Neural progenitor cell (in vitro differentiated cells): ENCODE results near the gene SMOC2. TPM values are rescaled to one million over a fixed set of nuclear protein-coding genes. Genes with fewer than 3 reads are reported as not detected.

Experiments used
- DNase-seq: peaks from one replicate; pipeline ENCODE4 v3.0.0-alpha.2; 2016; ENCODE audit warnings: low spot score
- H2AFZ ChIP-seq: fragments of 200-600 bp; sonication (generic); replicated peaks from 2 replicates; pipeline ENCODE4 v1.6.1; 2016; ENCODE audit warnings: antibody characterized with exemption
- H3F3A ChIP-seq: fragments of 200-600 bp; sonication (generic); 2 replicates; pipeline ENCODE4 v1.6.1; 2016; ENCODE audit warnings: antibody characterized with exemption, low read depth
- H3K27ac ChIP-seq: fragments of 200-600 bp; sonication (generic); 2 replicates; pipeline ENCODE4 v1.5.1; 2016; ENCODE audit warnings: mild to moderate bottlenecking
- H3K27me3 ChIP-seq: fragments of 200-600 bp; sonication (generic); 2 replicates; pipeline ENCODE4 v1.6.1; 2016; ENCODE audit warnings: mild to moderate bottlenecking, moderate library complexity
- H3K36me3 ChIP-seq: fragments of 200-600 bp; sonication (generic); 2 replicates; pipeline ENCODE4 v1.5.1; 2016
- H3K4me1 ChIP-seq: fragments of 200-600 bp; sonication (generic); 2 replicates; pipeline ENCODE4 v1.6.1; 2016; ENCODE audit warnings: mixed run types
- H3K4me2 ChIP-seq: fragments of 200-600 bp; sonication (generic); 2 replicates; pipeline ENCODE4 v1.6.1; 2016
- H3K4me3 ChIP-seq: fragments of 200-600 bp; sonication (generic); 2 replicates; pipeline ENCODE4 v1.5.1; 2016
- H3K79me2 ChIP-seq: fragments of 200-600 bp; sonication (generic); 2 replicates; pipeline ENCODE4 v1.6.1; 2016; ENCODE audit warnings: low read depth
- H3K9ac ChIP-seq: fragments of 200-600 bp; sonication (generic); 2 replicates; pipeline ENCODE4 v1.6.1; 2016
- H3K9me3 ChIP-seq: fragments of 200-600 bp; sonication (generic); 2 replicates; pipeline ENCODE4 v1.5.1; 2016; ENCODE audit warnings: low read depth
- H4K20me1 ChIP-seq: fragments of 200-600 bp; sonication (generic); 2 replicates; pipeline ENCODE4 v1.6.1; 2016; ENCODE audit warnings: low read depth
- H3K27ac Mint-ChIP-seq: 3 replicates; pipeline ENCODE4 v1.8.0; 2021; ENCODE audit warnings: mixed read lengths
- H3K27me3 Mint-ChIP-seq: 2 replicates; pipeline ENCODE4 v1.8.0; 2022; ENCODE audit warnings: low read depth, mild to moderate bottlenecking, inconsistent platforms, moderate library complexity, mixed read lengths; ENCODE audit not compliant: insufficient read depth
- H3K36me3 Mint-ChIP-seq: 3 replicates; pipeline ENCODE4 v1.8.0; 2021; ENCODE audit warnings: mixed read lengths
- H3K4me1 Mint-ChIP-seq: 3 replicates; pipeline ENCODE4 v1.8.0; 2021; ENCODE audit warnings: mixed read lengths
- H3K4me3 Mint-ChIP-seq: 3 replicates; pipeline ENCODE4 v1.8.0; 2021; ENCODE audit warnings: mild to moderate bottlenecking, moderate library complexity, mixed read lengths
- H3K9me3 Mint-ChIP-seq: 3 replicates; pipeline ENCODE4 v1.8.0; 2020; ENCODE audit warnings: mixed read lengths
- EZH2 ChIP-seq: fragments of 200-600 bp; sonication (generic); IDR thresholded peaks from 2 replicates; pipeline ENCODE4 v1.6.1; 2017; ENCODE audit warnings: antibody characterized with exemption, mild to moderate bottlenecking, moderate library complexity
- EZH2phosphoT487 ChIP-seq: fragments of 200-600 bp; sonication (generic); IDR thresholded peaks from 2 replicates; pipeline ENCODE4 v1.6.1; 2017; ENCODE audit warnings: antibody characterized with exemption
- total RNA-seq: library from RNA; depleted of rRNA; stranded (reverse); fragments of >200 nt; gene quantifications from 2 replicates; pipeline ENCODE4 v1.2.3, GENCODE V29; 2015; ENCODE audit warnings: low replicate concordance
- TF ChIP-seq, protein P1 (sequence below): fragments of 200-600 bp; sonication (generic); IDR thresholded peaks from 2 replicates; pipeline ENCODE4 v1.5.1; 2017; ENCODE audit warnings: antibody characterized with exemption, mild to moderate bottlenecking

The SMOC2 gene
- total RNA-seq, 1 donor from 2014 or later, result 0.75 TPM

GRCh38 chr6:168560126-168560525 is 119.1 kb downstream of the SMOC2 start:
- Mint-ChIP-seq H3K36me3 (no peaks in the 10 kb centered on the region), H3K4me3 (no peak overlapping the region), H3K9me3 (peaks cover 6% of the 10 kb centered on the region), H3K27me3 (peaks cover 10% of the 10 kb centered on the region), H3K4me1 (peaks cover 10% of the 10 kb centered on the region), H3K27ac (no peak overlapping the region)
- no peaks in the 10 kb centered on the region for H3K4me1 ChIP-seq
- no peak for TF ChIP-seq EZH2
- no peaks in the 10 kb centered on the region for H3K36me3 ChIP-seq
- no peaks in the 10 kb centered on the region for H3K79me2 ChIP-seq
- no peak overlapping the region for H3K9ac ChIP-seq
- DNase-seq, result no peak
- H4K20me1 ChIP-seq, result no peaks in the 10 kb centered on the region
- no peaks in the 10 kb centered on the region for H3K9me3 ChIP-seq
- no peak overlapping the region for H3K4me2 ChIP-seq
- no peak overlapping the region for H3K4me3 ChIP-seq
- H2AFZ ChIP-seq, result no peak overlapping the region
- H3F3A ChIP-seq, result no peaks in the 10 kb centered on the region
- no peak overlapping the region for H3K27ac ChIP-seq
- peaks cover 3% of the 10 kb centered on the region for H3K27me3 ChIP-seq

- H3K9ac ChIP-seq, result no peak overlapping the region
- peaks cover 10% of the 10 kb centered on the region for H3K27me3 Mint-ChIP-seq
- H3K79me2 ChIP-seq, result no peaks in the 10 kb centered on the region
- peaks cover 3% of the 10 kb centered on the region for H3K27me3 ChIP-seq
- H3K4me1 ChIP-seq, result no peaks in the 10 kb centered on the region
- H3K4me2 ChIP-seq, result no peak overlapping the region
- DNase-seq, result no peak
- H3K27ac Mint-ChIP-seq, result no peak overlapping the region
- H3K4me3 ChIP-seq, result no peak overlapping the region
- no peak for TF ChIP-seq EZH2phosphoT487
- no peak for TF ChIP-seq EZH2
- TF ChIP-seq, protein P1, sequence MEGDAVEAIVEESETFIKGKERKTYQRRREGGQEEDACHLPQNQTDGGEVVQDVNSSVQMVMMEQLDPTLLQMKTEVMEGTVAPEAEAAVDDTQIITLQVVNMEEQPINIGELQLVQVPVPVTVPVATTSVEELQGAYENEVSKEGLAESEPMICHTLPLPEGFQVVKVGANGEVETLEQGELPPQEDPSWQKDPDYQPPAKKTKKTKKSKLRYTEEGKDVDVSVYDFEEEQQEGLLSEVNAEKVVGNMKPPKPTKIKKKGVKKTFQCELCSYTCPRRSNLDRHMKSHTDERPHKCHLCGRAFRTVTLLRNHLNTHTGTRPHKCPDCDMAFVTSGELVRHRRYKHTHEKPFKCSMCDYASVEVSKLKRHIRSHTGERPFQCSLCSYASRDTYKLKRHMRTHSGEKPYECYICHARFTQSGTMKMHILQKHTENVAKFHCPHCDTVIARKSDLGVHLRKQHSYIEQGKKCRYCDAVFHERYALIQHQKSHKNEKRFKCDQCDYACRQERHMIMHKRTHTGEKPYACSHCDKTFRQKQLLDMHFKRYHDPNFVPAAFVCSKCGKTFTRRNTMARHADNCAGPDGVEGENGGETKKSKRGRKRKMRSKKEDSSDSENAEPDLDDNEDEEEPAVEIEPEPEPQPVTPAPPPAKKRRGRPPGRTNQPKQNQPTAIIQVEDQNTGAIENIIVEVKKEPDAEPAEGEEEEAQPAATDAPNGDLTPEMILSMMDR, result no peak
- no peaks in the 10 kb centered on the region for H3K36me3 ChIP-seq
- no peaks in the 10 kb centered on the region for H3F3A ChIP-seq
- H3K9me3 ChIP-seq, result no peaks in the 10 kb centered on the region
- no peak overlapping the region for H3K27ac ChIP-seq
- H4K20me1 ChIP-seq, result no peaks in the 10 kb centered on the region
- no peak overlapping the region for H2AFZ ChIP-seq
- H3K4me1 Mint-ChIP-seq, result peaks cover 7% of the 10 kb centered on the region
- H3K4me3 Mint-ChIP-seq, result no peak overlapping the region
- H3K36me3 Mint-ChIP-seq, result no peaks in the 10 kb centered on the region
- peaks cover 5% of the 10 kb centered on the region for H3K9me3 Mint-ChIP-seq
These were observed 121.7 kb downstream of the SMOC2 start for GRCh38 chr6:168562576-168563151.

DNA sequence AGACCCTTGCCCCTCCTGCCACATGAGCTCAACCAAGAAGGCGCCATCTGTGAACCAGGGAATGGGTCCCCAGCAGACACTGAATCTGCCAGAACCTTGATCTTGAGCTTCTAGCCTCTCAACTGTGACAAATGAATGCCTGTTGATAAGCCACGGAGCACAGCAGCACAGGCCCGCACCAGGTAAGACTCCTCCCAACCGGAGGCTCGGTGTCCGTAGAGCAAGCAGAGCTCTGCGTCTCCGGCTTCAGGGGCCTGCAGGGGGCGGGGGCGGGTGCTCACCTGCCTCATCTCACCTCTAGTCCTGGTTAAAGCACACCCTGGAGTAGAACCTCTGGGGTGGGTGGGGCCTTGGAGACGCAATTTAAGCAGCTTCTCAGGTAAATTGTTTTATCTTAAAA is 122.7 kb downstream of the SMOC2 start:
- Mint-ChIP-seq H3K36me3 (no peaks in the 10 kb centered on the region), H3K9me3 (peaks cover 5% of the 10 kb centered on the region)

GRCh38 chr6:168565112-168565511 is 124.1 kb downstream of the SMOC2 start:
- H3K79me2 ChIP-seq, result no peaks in the 10 kb centered on the region
- no peaks in the 10 kb centered on the region for H3K4me1 ChIP-seq
- H3K36me3 Mint-ChIP-seq, result no peaks in the 10 kb centered on the region
- peaks cover 5% of the 10 kb centered on the region for H3K27me3 Mint-ChIP-seq
- no peak for DNase-seq
- H3K27ac Mint-ChIP-seq, result no peak overlapping the region
- H3K4me3 Mint-ChIP-seq, result no peak overlapping the region
- peaks cover 10% of the 10 kb centered on the region for H3K4me1 Mint-ChIP-seq
- no peaks in the 10 kb centered on the region for H3K9me3 ChIP-seq
- H4K20me1 ChIP-seq, result no peaks in the 10 kb centered on the region
- no peak overlapping the region for H3K9ac ChIP-seq
- peaks cover under 1% of the 10 kb centered on the region for H3K27me3 ChIP-seq
- no peak for TF ChIP-seq EZH2
- no peaks in the 10 kb centered on the region for H3F3A ChIP-seq
- H3K27ac ChIP-seq, result no peak overlapping the region
- no peak overlapping the region for H2AFZ ChIP-seq
- H3K9me3 Mint-ChIP-seq, result peaks cover 3% of the 10 kb centered on the region
- H3K4me3 ChIP-seq, result no peak overlapping the region
- no peak overlapping the region for H3K4me2 ChIP-seq
- no peaks in the 10 kb centered on the region for H3K36me3 ChIP-seq

More for the DNA sequence above, 122.7 kb downstream of the SMOC2 start:
- Histone ChIP-seq H3F3A (no peaks in the 10 kb centered on the region), H3K79me2 (no peaks in the 10 kb centered on the region), H3K4me3 (no peak overlapping the region), H2AFZ (no peak overlapping the region), H4K20me1 (no peaks in the 10 kb centered on the region), H3K27me3 (peaks cover 3% of the 10 kb centered on the region), H3K27ac (no peak overlapping the region), H3K9ac (no peak overlapping the region), H3K4me1 (no peaks in the 10 kb centered on the region), H3K9me3 (no peaks in the 10 kb centered on the region), H3K4me2 (no peak overlapping the region), H3K36me3 (no peaks in the 10 kb centered on the region)
- TF ChIP-seq EZH2phosphoT487 (no peak), EZH2 (no peak)
- TF ChIP-seq, protein P1, result no peak
- H3K27ac Mint-ChIP-seq, result no peak overlapping the region
- no peak overlapping the region for H3K4me3 Mint-ChIP-seq
- peaks cover 7% of the 10 kb centered on the region for H3K4me1 Mint-ChIP-seq
- no peak for DNase-seq
- H3K27me3 Mint-ChIP-seq, result peaks cover 7% of the 10 kb centered on the region
